ENCODE data around the gene PCDHB13.

DNA sequence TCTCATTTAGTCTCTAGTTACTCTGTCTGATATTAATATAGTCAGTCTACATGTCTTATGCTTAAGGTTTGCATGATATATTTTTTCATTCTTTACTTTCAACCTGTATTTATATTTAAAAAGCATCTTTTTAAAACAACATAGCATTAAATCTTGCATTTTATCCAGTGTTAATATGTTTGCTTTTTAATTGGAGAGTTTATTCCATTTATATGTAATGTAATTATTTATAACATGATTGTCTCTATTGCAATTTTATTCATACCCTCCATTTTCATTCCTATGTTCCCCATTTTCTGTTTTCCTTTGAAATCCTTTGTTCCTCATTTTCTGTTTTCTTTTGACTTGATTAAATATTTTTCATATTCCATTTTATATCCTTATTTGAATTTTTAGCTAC is 44.7 kb downstream of the PCDHB13 start:
- TF ChIP-seq CTCF (IDR thresholded peaks at IDR 0.05) (no peak), POLR2A (IDR thresholded peaks at IDR 0.05) (no peak)
